Measurements from ENCODE around the gene HIPK1.

Gene HIPK1

GRCh38 chr1:113928941-113929749, at the start of gene HIPK1:
HIPK1 (plus strand) TSS chr1:113929324.
- peak; percentile 82 for DNase-seq (ENCODE audit: low read depth)

DNA sequence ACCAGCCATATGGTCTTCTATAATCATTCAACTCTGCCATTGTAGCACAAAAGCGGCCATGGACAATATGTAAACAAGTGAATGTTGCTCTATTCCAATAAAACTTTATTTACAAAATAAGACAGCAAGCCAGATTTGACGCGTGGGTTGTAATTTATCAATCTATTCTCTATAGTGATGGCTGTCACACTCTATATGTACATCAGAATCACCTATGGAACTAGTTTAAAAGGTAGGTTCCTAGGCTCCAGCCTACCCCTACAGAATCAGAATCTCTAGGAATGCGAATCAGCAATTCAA, 49.4 kb upstream of the HIPK1 start:
- DNase-seq (ENCODE audit: low read depth) = no peak

GRCh38 chr1:113881661-113882060, 47.5 kb upstream of the HIPK1 start:
- no peak for DNase-seq (ENCODE audit: low read depth)

DNA sequence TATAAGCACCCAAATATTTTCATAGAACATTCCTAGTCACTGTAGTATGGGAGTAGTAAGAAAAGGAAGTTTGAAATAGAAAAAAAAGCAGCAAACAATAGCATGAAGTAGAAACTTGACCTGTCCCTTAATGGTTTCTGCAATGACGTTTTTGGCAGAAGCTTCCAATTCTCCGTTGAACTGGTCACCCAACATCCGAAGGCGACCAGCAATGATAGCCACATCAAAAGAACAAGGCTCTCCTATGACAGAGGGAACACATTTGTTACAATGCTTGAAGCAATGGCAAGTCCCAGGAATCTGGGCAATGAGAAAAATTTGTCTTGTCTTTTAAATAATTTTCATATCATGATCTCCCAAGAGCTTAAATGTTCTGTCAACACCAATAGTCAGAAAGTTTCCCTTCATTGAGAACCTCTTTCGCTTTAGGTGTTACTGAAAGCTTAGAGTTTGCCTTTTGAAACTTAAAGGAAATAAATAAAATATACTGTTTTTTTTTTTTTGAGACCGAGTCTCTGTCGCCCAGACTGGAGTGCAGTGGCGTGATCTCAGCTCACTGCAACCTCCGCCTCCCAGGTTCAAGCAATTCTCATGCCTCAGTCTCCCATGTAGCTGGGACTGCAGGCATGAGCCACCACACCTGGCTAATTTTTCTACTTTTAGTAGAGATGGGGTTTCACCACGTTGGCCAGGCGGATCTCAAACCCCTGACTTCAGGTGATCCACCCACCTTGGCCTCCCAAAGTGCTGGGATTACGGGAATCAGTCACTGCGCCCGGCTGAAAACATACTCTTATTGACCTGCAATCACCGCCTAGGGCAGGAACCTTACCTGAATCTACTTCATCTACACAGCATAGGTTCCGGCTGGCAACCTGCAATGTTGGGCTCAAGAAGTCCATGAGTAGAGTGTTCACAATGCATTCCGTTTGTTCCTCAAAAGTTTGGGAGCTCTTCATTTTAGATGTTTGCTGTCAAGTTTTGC, 42.4 kb upstream of the HIPK1 start:
- DNase-seq (ENCODE audit: low read depth) = no peak

DNA sequence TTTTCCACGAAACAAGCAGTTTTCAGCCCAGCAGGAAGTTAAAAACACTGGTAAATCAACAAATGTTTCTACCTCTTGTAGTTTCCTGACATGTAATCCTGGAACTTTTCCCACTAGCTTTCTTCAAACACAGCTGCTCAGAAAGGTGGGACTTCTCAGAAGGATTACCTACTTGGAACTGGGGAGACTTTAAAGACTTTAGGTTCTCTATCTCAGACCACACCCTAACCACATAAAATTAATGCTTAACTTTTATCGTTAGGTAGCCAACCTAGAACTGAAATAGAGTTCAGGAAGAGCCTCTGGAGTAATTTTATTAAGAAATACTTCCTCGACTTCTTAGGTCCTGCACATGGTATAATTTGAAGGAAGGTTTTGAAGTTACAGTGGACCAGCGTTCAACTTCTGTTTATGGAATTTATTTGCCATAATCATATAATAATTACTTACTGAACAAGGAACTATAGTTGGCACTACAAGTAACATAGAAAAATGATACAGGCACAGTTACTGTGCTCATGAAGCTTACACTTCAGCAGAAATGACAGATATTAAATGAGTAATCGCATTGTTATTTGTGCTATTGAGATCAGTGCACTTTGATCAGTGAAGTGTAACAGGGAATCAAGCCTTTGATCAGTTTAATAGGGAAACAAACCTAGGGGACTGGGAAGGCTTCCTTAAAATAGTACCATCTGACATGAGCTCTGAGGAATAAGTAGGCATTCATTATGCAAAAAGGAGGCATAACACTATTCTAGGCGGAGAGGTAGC, 41.5 kb upstream of the HIPK1 start, which contains the start of gene BCL2L15:
TSS of gene BCL2L15 (minus strand) at position 180 of the 774 bp plus-strand sequence. CDS start 206 bp downstream, outside the sequence.
- DNase-seq (ENCODE audit: low read depth) = no peak

GRCh38 chr1:113890816-113891215, 38.3 kb upstream of the HIPK1 start:
- no peak for DNase-seq (ENCODE audit: low read depth)

GRCh38 chr1:113891631-113892220, 37.4 kb upstream of the HIPK1 start:
- no peak for DNase-seq (ENCODE audit: low read depth)

DNA sequence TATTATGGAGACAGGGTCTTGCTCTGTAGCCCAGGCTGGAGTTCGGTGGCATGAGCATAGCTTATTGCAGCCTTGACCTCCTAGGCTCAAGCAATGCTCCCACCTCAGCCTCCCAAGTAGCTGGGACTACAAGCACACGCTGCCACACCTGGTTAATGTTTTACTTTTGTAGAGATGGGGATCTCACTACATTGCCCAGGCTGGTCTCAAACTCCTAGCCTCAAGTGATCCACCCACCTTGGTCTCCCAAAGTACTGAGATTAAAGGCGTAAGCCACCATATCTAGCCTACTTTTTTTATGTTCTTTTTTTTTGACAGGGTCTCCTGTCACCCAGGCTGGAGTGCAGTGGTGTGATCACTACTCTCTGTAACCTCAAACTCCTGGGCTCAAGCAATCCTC, 35.9 kb upstream of the HIPK1 start:
- no peak for DNase-seq (ENCODE audit: low read depth)

DNA sequence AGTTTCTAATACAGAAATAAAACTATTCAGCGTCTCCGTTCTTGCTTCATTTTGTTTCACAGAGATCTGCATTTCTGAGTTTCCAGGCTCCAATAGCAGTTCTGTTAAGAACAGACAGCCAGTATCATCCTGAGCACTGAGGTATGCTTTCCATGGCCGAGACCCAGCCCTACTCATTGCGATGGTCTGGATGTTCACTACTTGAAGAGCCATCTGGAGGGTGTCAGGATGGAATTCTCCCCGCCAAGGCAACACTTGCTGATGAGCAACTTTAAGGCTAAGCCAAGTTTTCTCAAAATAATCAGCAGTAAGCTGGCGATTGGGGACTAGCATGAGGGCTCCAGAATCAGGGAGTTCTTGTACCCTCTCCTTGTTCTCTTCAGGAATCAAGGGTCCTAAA, 34.0 kb upstream of the HIPK1 start:
- no peak for DNase-seq (ENCODE audit: low read depth)

- no peak for DNase-seq (ENCODE audit: low read depth)
Measured at GRCh38 chr1:113895961-113896360, 33.2 kb upstream of the HIPK1 start.

- no peak for DNase-seq (ENCODE audit: low read depth)
Measured at GRCh38 chr1:113898241-113898814, 30.8 kb upstream of the HIPK1 start.

GRCh38 chr1:113899111-113899510, 30.0 kb upstream of the HIPK1 start:
- DNase-seq (ENCODE audit: low read depth) = no peak

GRCh38 chr1:113901191-113901590, 27.9 kb upstream of the HIPK1 start:
- DNase-seq (ENCODE audit: low read depth) = no peak

DNA sequence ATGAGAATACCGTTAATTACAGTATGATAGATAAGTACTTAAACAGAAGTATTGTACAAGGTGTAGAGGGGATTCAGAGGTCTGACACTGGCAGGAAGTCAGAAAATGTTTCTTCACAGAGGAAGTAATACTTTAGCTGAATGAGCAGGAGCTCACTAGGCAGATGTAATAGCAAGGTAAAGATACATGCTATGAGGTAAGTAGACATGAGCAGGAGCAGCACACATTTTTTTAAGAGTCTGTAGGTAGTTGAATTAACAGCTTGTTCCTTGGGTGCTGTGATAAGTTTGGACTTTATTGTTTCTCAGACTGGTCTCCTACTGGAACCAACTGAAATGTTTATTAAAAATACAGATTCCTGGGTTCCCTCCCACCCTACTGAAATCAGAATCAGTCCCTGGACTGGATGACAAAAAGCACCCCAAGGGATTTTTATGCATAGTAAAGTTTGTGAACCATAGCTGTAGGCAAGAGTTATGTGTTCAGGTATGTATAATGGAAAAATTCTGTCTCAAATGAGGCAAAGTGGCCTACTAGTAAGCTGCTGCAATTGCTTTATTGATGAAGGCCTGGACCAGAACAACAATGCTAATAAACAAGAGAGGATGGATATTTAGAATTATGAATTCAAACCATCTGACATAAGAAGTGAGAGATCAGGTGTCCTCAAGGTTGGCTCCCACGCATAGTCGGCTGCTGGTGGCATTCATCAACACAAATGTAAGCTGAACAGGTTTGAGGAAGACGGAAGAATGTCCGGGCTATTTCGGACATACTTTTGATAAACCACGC, 25.4 kb upstream of the HIPK1 start:
- DNase-seq (ENCODE audit: low read depth) = no peak

GRCh38 chr1:113904293-113904673, 24.8 kb upstream of the HIPK1 start:
- DNase-seq (ENCODE audit: low read depth) = no peak

- DNase-seq (ENCODE audit: low read depth) = peak; percentile 99
Measured at GRCh38 chr1:113904674-113905434, 24.3 kb upstream of the HIPK1 start, which contains the start of the genes AP4B1 and DCLRE1B. AP4B1 (minus strand) TSS chr1:113904799; CDS start chr1:113904717, 82 bp downstream. DCLRE1B (plus strand) TSS chr1:113905326; CDS start chr1:113905587, 261 bp downstream.

GRCh38 chr1:113905435-113905861, 23.7 kb upstream of the HIPK1 start:
- no peak for DNase-seq (ENCODE audit: low read depth)

DNA sequence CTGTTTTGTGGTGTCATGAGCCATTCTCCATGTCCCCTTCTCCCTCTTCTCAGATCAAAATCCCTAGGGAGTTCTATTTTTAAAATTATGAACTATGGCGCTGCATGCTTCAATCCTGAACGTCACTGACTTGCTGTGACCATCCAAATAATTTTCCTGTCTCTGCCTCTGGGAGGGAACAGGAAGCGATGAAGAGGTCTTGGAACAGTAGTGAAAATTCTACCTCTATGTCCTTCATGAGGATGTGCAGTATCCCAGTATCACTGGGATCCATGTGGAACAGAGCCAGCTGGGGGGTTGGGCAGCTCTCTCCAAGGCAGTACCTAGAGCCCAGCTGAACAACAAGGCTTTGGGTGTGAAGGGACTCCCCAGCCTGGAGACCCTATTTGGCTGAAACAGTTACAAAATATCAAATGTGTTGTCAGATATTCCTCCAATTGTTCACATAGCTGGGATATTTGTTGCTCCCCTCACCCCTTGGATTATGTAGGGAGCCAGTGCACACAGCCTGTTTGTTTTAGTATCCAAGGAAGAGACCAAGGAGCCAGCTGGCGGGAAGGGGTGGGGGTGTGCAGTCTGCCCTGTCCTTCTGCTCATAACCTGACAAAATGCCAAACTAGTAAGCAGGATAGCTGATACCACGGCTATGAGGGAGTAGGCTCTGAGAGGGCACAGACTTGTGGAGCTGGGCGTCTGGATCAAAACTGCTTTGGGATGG, 16.4 kb upstream of the HIPK1 start:
- DNase-seq (ENCODE audit: low read depth) = no peak

DNA sequence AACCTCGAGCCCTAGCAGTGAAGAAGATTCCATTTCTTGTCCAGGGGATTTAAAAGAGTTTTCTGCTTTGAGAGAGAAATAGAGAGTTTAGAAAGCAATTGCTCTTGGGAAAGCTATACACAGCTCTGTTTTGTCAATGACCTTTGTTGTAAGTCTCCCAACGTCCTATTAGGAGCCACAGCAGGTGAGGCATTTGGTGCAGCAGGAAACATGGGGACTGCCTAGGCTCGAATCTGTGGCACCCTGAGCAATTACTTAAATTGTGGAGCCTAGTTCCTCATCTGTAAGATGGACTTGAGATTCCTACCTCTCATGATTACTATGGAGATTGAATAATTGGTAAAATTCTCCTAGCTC, 15.8 kb upstream of the HIPK1 start:
- DNase-seq (ENCODE audit: low read depth) = no peak
